HepG2 (cell line): ENCODE data around the gene SCAF4. TPM values are rescaled to one million over a fixed set of nuclear protein-coding genes. Genes with fewer than 3 reads are reported as not detected.

Experiments used
- ATAC-seq: fragments of 200-7000 bp; cut with Tn5 transposase; 3 replicates; pipeline ENCODE4 v1.9.1; 2020; ENCODE audit warnings: mild to moderate bottlenecking, moderate library complexity
- BruUV-seq: library from RNA; stranded (reverse); fragments of 400-500 nt; replicated peaks from 2 replicates; lab custom pipeline; 2021; lab: Mats Ljungman, UMichigan
- CTCF ChIA-PET: fragments of 300-600 bp; formaldehyde crosslinking; extraction: SDS; loops from one replicate; lab custom pipeline; 2021; ENCODE audit warnings: low total read pairs, inconsistent platforms, low intra/inter-chr PET ratio; lab: Yijun Ruan, JAX
- POLR2A ChIA-PET: fragments of 350-600 bp; sonication (Branson Sonifier 250); formaldehyde crosslinking; loops from one replicate; lab custom pipeline; 2020; ENCODE audit warnings: antibody characterized with exemption, inconsistent platforms; lab: Yijun Ruan, JAX
- DNase-seq: peaks from one replicate; pipeline ENCODE4 v3.0.0-alpha.2; 2015; ENCODE audit warnings: low spot score
- FAIRE-seq: peaks from 3 replicates; lab custom pipeline; 2011; peaks lifted over from hg19 to GRCh38; lab: Jason Lieb, UNC
- H2AFZ ChIP-seq: one replicate; pipeline ENCODE4 v1.6.1; 2011; ENCODE audit warnings: low read length, inconsistent platforms
- H3K27ac ChIP-seq: fragments of 300-600 bp; 3 replicates; pipeline ENCODE4 v1.8.0; 2011; ENCODE audit warnings: mixed run types, mild to moderate bottlenecking, mixed read lengths, low read length, inconsistent platforms; ENCODE audit not compliant: insufficient read depth; ENCODE audit errors: extremely low read length
- H3K27me3 ChIP-seq, 2 experiments: fragments of 200-600 bp in 1 of 2; 2 replicates in 1 of 2; 3 replicates in 1 of 2; pipeline versions ENCODE4 v1.6.0 to v1.8.0; 2011; ENCODE audit warnings: low read length in 2 of 2, mild to moderate bottlenecking in 2 of 2, moderate library complexity in 2 of 2, inconsistent platforms in 1 of 2; ENCODE audit not compliant: insufficient read depth in 2 of 2, control insufficient read depth in 1 of 2
- H3K36me3 ChIP-seq, 2 experiments: fragments of 200-600 bp in 1 of 2; replicated peaks in 1 of 2; 2 replicates in 1 of 2; 3 replicates in 1 of 2; pipeline versions ENCODE4 v1.5.1 to v1.8.0; 2011; ENCODE audit warnings: low read length in 2 of 2, inconsistent platforms in 1 of 2; ENCODE audit not compliant: insufficient read depth in 2 of 2, control insufficient read depth in 1 of 2
- H3K4me1 ChIP-seq: 2 replicates; pipeline ENCODE4 v1.5.1; 2012; ENCODE audit warnings: low read length, inconsistent platforms; ENCODE audit not compliant: insufficient read depth
- H3K4me2 ChIP-seq: 2 replicates; pipeline ENCODE4 v1.6.0; 2011; ENCODE audit warnings: low read depth, low read length, inconsistent platforms
- H3K4me3 ChIP-seq, 3 experiments: fragments of 200-600 bp in 1 of 3; sonication (generic), shearing (Covaris generic) in 1 of 3; replicated peaks in 1 of 3; 2 replicates each; pipeline ENCODE4 v1.5.1; 2011 to 2016; ENCODE audit warnings: low read length in 3 of 3, inconsistent platforms in 2 of 3, low read depth in 2 of 3, mild to moderate bottlenecking in 2 of 3, control low read depth in 1 of 3, mixed read lengths in 1 of 3; ENCODE audit not compliant: insufficient read depth in 1 of 3
- H3K79me2 ChIP-seq: one replicate; pipeline ENCODE4 v1.6.1; 2011; ENCODE audit warnings: low read length, inconsistent platforms; ENCODE audit not compliant: insufficient read depth
- H3K9ac ChIP-seq: 2 replicates; pipeline ENCODE4 v1.6.0; 2011; ENCODE audit warnings: mild to moderate bottlenecking, low read depth, low read length, inconsistent platforms; ENCODE audit not compliant: insufficient read depth
- H3K9me3 ChIP-seq: 2 replicates; pipeline ENCODE4 v1.5.1; 2012; ENCODE audit warnings: mild to moderate bottlenecking, low read length
- H4K20me1 ChIP-seq: 2 replicates; pipeline ENCODE4 v1.6.0; 2011; ENCODE audit warnings: inconsistent platforms, mild to moderate bottlenecking, low read length, moderate library complexity; ENCODE audit not compliant: insufficient read depth
- ATM ChIP-seq: fragments of 450-650 bp; IDR thresholded peaks from 2 replicates; pipeline ENCODE4 v1.7.1; 2017; ENCODE audit warnings: mild to moderate bottlenecking, borderline replicate concordance
- ETV5 ChIP-seq: IDR thresholded peaks from 2 replicates; pipeline ENCODE4 v1.6.1; 2018; ENCODE audit warnings: missing biosample characterization, missing genetic modification reagents, inconsistent platforms, borderline replicate concordance
- GTF2F1 ChIP-seq: fragments of 150-350 bp; IDR thresholded peaks from 2 replicates; pipeline ENCODE4 v1.6.1; 2014; ENCODE audit warnings: low read length
- IKZF4 ChIP-seq: sonication (generic); formaldehyde crosslinking; IDR thresholded peaks from 2 replicates; pipeline ENCODE4 v1.5.1; 2020; ENCODE audit warnings: borderline replicate concordance, mild to moderate bottlenecking, low read depth, missing genetic modification reagents; ENCODE audit errors: not compliant biosample characterization
- NCOA1 ChIP-seq: sonication (generic); formaldehyde crosslinking; IDR thresholded peaks from 2 replicates; pipeline ENCODE4 v1.9.0; 2021; ENCODE audit warnings: missing genetic modification reagents
- NFYB ChIP-seq: sonication (generic); formaldehyde crosslinking; IDR thresholded peaks from 2 replicates; pipeline ENCODE4 v1.4.0; 2020; ENCODE audit warnings: missing genetic modification reagents
- NR1H2 ChIP-seq: sonication (generic); formaldehyde crosslinking; IDR thresholded peaks from 2 replicates; pipeline ENCODE4 v1.8.1; 2022; ENCODE audit warnings: low read depth, missing genetic modification reagents, borderline replicate concordance
- ZNF12 ChIP-seq: sonication (generic); formaldehyde crosslinking; IDR thresholded peaks from 2 replicates; pipeline ENCODE4 v1.5.0; 2020; ENCODE audit warnings: missing genetic modification reagents
- ZNF20 ChIP-seq: sonication (generic); formaldehyde crosslinking; IDR thresholded peaks from 2 replicates; pipeline ENCODE4 v1.4.0; 2020; ENCODE audit warnings: mild to moderate bottlenecking, moderate library complexity, missing genetic modification reagents
- ZNF746 ChIP-seq: sonication (generic); formaldehyde crosslinking; IDR thresholded peaks from 2 replicates; pipeline ENCODE4 v1.8.0; 2022; ENCODE audit warnings: mild to moderate bottlenecking, missing genetic modification reagents
- WGBS: methylation state at CpG from one replicate; pipeline ENCODE4 v1.1.6; 2017; ENCODE audit warnings: low lambda C conversion rate; 5-methylcytosine and 5-hydroxymethylcytosine counted together
- in situ Hi-C: cut with HindIII; loops from 2 replicates; pipeline ENCODE4 v1.10.0; 2017; ENCODE audit warnings: low pct_unique_long_range_greater_than_20kb; ENCODE audit not compliant: extremely low pct_ligation_motif_present
- intact Hi-C: fragments of 100-400 bp; cut with micrococcal nuclease; formaldehyde crosslinking; loops from one replicate; pipeline ENCODE4 v1.10.0; 2022; ENCODE audit not compliant: unreplicated experiment
- polyA plus RNA-seq, 8 experiments: library from polyadenylated mRNA; depleted of rRNA in 3 of 8; stranded (reverse) in 7 of 8; unstranded in 1 of 8; fragments of >200 nt; fragmentation: Illumina TruSeq in 4 of 8; extraction: Trizol in 4 of 8; gene quantifications; 2 replicates each; pipeline versions ENCODE4 v1.2.1 to v1.2.3, GENCODE V29; 2011 to 2016; ENCODE audit warnings: low read depth in 4 of 8, missing spikeins in 1 of 8, mixed read lengths in 1 of 8; ENCODE audit not compliant: insufficient read depth in 1 of 8
- total RNA-seq, 5 experiments: library from RNA; depleted of rRNA; stranded (reverse); fragments of >200 nt; fragmentation: Illumina TruSeq; extraction: Trizol; gene quantifications; 2 replicates each; pipeline ENCODE4 v1.2.3, GENCODE V29; 2016; ENCODE audit warnings: low read depth in 1 of 5
- TF ChIP-seq, protein P1 (sequence below): sonication (generic); formaldehyde crosslinking; IDR thresholded peaks from 2 replicates; pipeline ENCODE4 v1.4.0; 2020; ENCODE audit warnings: mild to moderate bottlenecking, missing genetic modification reagents
- TF ChIP-seq, protein P2 (sequence below): sonication (generic); formaldehyde crosslinking; IDR thresholded peaks from 2 replicates; pipeline ENCODE4 v1.8.0; 2022; ENCODE audit warnings: mild to moderate bottlenecking, missing genetic modification reagents

Gene SCAF4
- total and polyA plus RNA-seq, 2 of the 13 experiments (the other 11 are each of a cell fraction or from before 2014, with no cell fraction given) = 9.1 to 11.5 TPM

DNA sequence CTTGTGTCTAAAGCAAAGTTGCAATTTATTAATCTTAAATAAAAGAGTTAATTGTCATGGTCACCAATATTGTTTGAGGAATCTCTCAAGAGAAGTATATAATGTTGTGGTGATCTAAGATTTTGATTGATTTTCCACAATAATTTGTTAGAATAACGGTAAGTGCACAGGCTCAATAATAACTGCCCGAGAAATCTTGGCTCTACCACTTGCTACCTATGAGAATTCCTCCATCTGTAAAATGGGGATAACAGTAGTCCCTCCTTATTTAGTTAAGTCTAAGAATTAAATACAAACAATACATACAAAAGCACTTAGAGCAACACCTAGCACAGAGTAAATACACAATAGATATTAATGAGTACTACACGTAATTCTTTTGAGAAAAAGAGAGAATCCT lies 18.8 kb downstream of the SCAF4 start (continued):
- TF ChIP-seq, protein P1, sequence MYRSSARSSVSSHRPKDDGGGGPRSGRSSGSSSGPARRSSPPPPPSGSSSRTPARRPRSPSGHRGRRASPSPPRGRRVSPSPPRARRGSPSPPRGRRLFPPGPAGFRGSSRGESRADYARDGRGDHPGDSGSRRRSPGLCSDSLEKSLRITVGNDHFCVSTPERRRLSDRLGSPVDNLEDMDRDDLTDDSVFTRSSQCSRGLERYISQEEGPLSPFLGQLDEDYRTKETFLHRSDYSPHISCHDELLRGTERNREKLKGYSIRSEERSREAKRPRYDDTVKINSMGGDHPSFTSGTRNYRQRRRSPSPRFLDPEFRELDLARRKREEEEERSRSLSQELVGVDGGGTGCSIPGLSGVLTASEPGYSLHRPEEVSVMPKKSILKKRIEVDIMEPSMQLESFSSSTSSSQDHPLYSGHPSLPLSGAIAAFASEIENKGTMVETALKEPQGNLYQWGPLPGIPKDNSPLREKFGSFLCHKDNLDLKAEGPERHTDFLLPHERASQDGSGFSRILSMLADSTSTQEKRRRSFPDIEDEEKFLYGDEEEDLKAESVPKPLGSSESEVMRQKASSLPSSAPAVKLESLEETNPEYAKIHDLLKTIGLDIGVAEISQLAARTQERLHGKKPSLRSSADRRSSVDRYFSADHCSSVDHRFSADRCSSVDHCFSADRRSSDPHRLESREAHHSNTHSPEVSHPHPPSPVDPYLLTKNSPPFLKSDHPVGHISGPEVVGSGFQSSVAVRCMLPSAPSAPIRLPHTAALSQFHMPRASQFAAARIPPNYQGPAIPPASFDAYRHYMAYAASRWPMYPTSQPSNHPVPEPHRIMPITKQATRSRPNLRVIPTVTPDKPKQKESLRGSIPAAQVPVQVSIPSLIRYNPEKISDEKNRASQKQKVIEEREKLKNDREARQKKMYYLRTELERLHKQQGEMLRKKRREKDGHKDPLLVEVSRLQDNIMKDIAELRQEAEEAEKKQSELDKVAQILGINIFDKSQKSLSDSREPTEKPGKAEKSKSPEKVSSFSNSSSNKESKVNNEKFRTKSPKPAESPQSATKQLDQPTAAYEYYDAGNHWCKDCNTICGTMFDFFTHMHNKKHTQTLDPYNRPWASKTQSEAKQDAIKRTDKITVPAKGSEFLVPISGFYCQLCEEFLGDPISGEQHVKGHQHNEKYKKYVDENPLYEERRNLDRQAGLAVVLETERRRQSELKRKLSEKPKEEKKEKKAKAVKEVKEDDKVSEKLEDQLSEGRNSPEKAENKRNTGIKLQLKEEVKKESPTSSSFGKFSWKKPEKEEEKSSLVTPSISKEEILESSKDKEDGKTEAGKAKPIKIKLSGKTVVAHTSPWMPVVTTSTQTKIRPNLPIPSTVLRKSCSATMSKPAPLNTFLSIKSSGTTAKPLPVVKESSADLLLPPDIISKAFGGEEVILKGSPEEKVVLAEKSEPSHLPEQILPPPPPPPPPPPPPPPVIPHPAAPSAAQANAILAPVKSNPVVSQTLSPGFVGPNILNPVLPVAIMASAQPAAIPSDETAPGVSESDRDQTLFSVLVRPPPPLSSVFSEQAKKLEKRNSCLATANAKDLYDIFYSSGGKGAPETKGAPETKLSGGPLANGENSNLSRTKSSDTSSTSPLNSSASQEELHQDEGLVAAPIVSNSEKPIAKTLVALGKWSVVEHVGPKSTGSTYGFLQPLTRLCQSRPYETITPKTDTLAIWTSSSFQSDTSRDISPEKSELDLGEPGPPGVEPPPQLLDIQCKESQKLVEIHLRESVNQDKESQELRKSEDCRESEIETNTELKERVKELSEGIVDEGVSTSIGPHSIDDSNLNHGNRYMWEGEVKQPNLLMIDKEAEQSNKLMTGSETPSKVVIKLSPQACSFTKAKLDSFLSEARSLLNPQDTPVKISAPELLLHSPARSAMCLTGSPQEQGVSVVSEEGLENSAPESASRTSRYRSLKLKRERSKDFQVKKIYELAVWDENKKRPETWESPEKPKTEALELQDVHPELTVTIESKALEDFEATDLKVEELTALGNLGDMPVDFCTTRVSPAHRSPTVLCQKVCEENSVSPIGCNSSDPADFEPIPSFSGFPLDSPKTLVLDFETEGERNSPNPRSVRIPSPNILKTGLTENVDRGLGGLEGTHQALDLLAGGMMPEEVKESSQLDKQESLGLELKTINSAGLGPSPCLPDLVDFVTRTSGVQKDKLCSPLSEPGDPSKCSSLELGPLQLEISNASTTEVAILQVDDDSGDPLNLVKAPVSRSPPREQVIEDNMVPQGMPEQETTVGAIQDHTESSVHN (CRISPR knock-in tag) = no peak
- TF ChIP-seq ZNF20 (CRISPR knock-in tag) (no peak), ZNF12 (CRISPR knock-in tag) (no peak), NR1H2 (CRISPR knock-in tag) (no peak)

DNA sequence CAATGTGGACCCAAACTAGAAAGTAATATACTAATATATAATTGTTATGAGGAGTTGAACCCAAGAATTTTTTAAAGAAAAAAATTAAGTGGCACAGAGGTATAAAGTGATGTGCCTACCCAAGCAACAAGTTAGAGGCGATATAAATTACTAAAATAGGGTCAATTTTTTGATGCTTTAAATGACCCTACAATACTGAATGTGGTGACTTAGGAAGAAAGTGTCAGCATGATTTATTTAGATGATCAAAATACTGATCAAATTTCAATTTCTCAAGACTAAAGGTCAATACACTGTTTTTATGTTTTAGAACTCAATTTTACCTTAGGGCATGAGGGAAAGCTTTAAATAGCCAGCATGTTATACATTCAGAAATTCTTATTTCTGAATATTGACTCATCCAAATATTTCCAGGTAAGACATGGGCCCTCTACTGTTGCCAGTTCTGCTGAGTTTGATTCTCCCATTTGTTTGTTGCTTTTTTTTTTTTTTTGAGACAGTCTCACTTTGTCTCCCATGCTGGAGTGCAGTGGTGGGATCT lies 20.1 kb downstream of the SCAF4 start:
- intact Hi-C loops = loop anchor here (10.0 kb wide), 1 partner anchor 47 kb away; no protein-coding TSS in a partner anchor
- Histone ChIP-seq H3K4me1 (peaks cover 49% of the 10 kb centered on the region), H3K4me2 (no peak overlapping the region), H3K9ac (no peak overlapping the region), H3K9me3 (no peaks in the 10 kb centered on the region), H3K27me3 (no peaks in the 10 kb centered on the region), H3K79me2 (peaks cover 100% of the 10 kb centered on the region), H3K27ac (no peak overlapping the region)
- CTCF ChIA-PET = no interaction called here
- 100% methylated on average over 1 of the region's 1 CpG for WGBS
- no TSS peak for BruUV-seq
- no peak for ATAC-seq
- TF ChIP-seq NFYB (CRISPR knock-in tag) (no peak), NCOA1 (CRISPR knock-in tag) (no peak), ZNF746 (no peak), ETV5 (CRISPR knock-in tag) (no peak), GTF2F1 (no peak), ATM (no peak), IKZF4 (CRISPR knock-in tag) (no peak)
- TF ChIP-seq, protein P2, sequence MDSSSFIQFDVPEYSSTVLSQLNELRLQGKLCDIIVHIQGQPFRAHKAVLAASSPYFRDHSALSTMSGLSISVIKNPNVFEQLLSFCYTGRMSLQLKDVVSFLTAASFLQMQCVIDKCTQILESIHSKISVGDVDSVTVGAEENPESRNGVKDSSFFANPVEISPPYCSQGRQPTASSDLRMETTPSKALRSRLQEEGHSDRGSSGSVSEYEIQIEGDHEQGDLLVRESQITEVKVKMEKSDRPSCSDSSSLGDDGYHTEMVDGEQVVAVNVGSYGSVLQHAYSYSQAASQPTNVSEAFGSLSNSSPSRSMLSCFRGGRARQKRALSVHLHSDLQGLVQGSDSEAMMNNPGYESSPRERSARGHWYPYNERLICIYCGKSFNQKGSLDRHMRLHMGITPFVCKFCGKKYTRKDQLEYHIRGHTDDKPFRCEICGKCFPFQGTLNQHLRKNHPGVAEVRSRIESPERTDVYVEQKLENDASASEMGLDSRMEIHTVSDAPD (CRISPR knock-in tag) = no peak
- TF ChIP-seq, all 625 proteins: peak for 0
- POLR2A ChIA-PET = no interaction called here
- Histone ChIP-seq H3K4me3 (no peak overlapping the region), H3K36me3 (no peaks in the 10 kb centered on the region), H2AFZ (no peak overlapping the region), H4K20me1 (peaks cover 89% of the 10 kb centered on the region)
- no peak for FAIRE-seq
- DNase-seq = no peak
- in situ Hi-C loops = no loop called here
